ENCODE data around the gene RASGRF2. TPM values are rescaled to one million over a fixed set of nuclear protein-coding genes. Genes with fewer than 3 reads are reported as not detected.

Gene RASGRF2
- total and polyA plus RNA-seq, 9 of the 15 experiments (the other 6 are each of a cell fraction or from before 2014, with no cell fraction given), result 0.01 to 0.22 (median 0.08) TPM; not detected in 2

GRCh38 chr5:80958616-80959015, 1.5 kb upstream of the RASGRF2 start:
- 0% methylated on average over 4 of the region's 4 CpGs for WGBS (ENCODE audit: insufficient coverage, low coverage, missing lambda C conversion rate)
- DNase-seq (ENCODE audit: extremely low read depth in 1 of 4, low spot score in 3 of 4), result no peak
- no peak for ATAC-seq
- H3K9me3 ChIP-seq (replicated peaks; ENCODE audit: control insufficient read depth, insufficient read depth, low read depth, low read length), result no peaks in the 10 kb centered on the region
- BruUV-seq (replicated peaks), result no TSS peak
- H3K4me1 ChIP-seq (replicated peaks in 1 of 2; ENCODE audit: control insufficient read depth in 2 of 2, insufficient read depth in 2 of 2, low read length in 2 of 2), result no peaks in the 10 kb centered on the region
- no peak overlapping the region for H3K4me2 ChIP-seq (ENCODE audit: insufficient read depth, low read length)
- H3K27ac ChIP-seq (ENCODE audit: extremely low read depth, low read depth, low read length), result no peak overlapping the region
- no peak overlapping the region for H3K9ac ChIP-seq (ENCODE audit: insufficient read depth in 1 of 2, low read depth in 2 of 2, low read length in 2 of 2)
- H3K79me2 ChIP-seq (ENCODE audit: control insufficient read depth, insufficient read depth, low read length), result no peaks in the 10 kb centered on the region
- H3K4me3 ChIP-seq, result no peak overlapping the region
- no peaks in the 10 kb centered on the region for H4K20me1 ChIP-seq (replicated peaks; ENCODE audit: control insufficient read depth, insufficient read depth, low read length)
- in situ Hi-C loops (cut with MboI), result no loop called here
- no peaks in the 10 kb centered on the region for H3K9me1 ChIP-seq (ENCODE audit: control insufficient read depth, insufficient read depth, low read length)
- no peak for FAIRE-seq
- peaks cover 24 to 25% of the 10 kb centered on the region in 2 experiments; a peak in 4 of 5 replicates for H3K27me3 ChIP-seq (ENCODE audit: control insufficient read depth in 2 of 2, insufficient read depth in 2 of 2, low read length in 2 of 2)
- ChIA-PET CTCF (ENCODE audit: low intra/inter-chr PET ratio) (no interaction called here), POLR2A (no interaction called here)
- H3K36me3 ChIP-seq (ENCODE audit: control insufficient read depth, insufficient read depth, low read length), result no peaks in the 10 kb centered on the region
- intact Hi-C loops (cut with micrococcal nuclease), result no loop called here
- no peak overlapping the region for H2AFZ ChIP-seq (ENCODE audit: low read depth, low read length)
- TF ChIP-seq KLF1 (tag; IDR thresholded peaks at IDR 0.05), result no peak
- TF ChIP-seq FOXK2 (conservative IDR thresholded peaks at IDR 0.05 in 1 of 2, IDR thresholded peaks at IDR 0.05 in 1 of 2; ENCODE audit: low read depth in 2 of 2), result no peak
- TF ChIP-seq HMG20A (CRISPR knock-in tag; conservative IDR thresholded peaks at IDR 0.05), result no peak
- no peak for TF ChIP-seq UBTF (IDR thresholded peaks at IDR 0.05; ENCODE audit: borderline replicate concordance in 1 of 2, low read depth in 2 of 2, low read length in 2 of 2)
- TF ChIP-seq SMAD4 (CRISPR knock-in tag; conservative IDR thresholded peaks at IDR 0.05), result no peak
- TF ChIP-seq, protein P1, sequence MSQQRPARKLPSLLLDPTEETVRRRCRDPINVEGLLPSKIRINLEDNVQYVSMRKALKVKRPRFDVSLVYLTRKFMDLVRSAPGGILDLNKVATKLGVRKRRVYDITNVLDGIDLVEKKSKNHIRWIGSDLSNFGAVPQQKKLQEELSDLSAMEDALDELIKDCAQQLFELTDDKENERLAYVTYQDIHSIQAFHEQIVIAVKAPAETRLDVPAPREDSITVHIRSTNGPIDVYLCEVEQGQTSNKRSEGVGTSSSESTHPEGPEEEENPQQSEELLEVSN (IDR thresholded peaks at IDR 0.05; ENCODE audit: borderline replicate concordance in 1 of 2, extremely low read depth in 1 of 2, insufficient read depth in 1 of 2, insufficient read length in 1 of 2, low read depth in 1 of 2, low read length in 1 of 2, poor library complexity in 1 of 2, severe bottlenecking in 1 of 2), result no peak
- TF ChIP-seq CBFB (CRISPR knock-in tag; IDR thresholded peaks at IDR 0.05), result no peak
- no peak for TF ChIP-seq SMARCB1 (IDR thresholded peaks at IDR 0.05; ENCODE audit: insufficient read length, low read depth)
- TF ChIP-seq ZNF696 (CRISPR knock-in tag; conservative IDR thresholded peaks at IDR 0.05), result no peak
- no peak for TF ChIP-seq ELF2 (CRISPR knock-in tag; IDR thresholded peaks at IDR 0.05)
- TF ChIP-seq GABPA (tag; conservative IDR thresholded peaks at IDR 0.05; ENCODE audit: low read depth), result no peak
- no peak for TF ChIP-seq NFRKB (IDR thresholded peaks at IDR 0.05; ENCODE audit: low read depth)
- TF ChIP-seq, protein P2, sequence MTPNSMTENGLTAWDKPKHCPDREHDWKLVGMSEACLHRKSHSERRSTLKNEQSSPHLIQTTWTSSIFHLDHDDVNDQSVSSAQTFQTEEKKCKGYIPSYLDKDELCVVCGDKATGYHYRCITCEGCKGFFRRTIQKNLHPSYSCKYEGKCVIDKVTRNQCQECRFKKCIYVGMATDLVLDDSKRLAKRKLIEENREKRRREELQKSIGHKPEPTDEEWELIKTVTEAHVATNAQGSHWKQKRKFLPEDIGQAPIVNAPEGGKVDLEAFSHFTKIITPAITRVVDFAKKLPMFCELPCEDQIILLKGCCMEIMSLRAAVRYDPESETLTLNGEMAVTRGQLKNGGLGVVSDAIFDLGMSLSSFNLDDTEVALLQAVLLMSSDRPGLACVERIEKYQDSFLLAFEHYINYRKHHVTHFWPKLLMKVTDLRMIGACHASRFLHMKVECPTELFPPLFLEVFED (CRISPR knock-in tag; conservative IDR thresholded peaks at IDR 0.05), result no peak
- TF ChIP-seq MCM2 (IDR thresholded peaks at IDR 0.05; ENCODE audit: low read depth), result no peak
- no peak for TF ChIP-seq EP300 (IDR thresholded peaks at IDR 0.05; ENCODE audit: low read length)
- TF ChIP-seq EGR1 (conservative IDR thresholded peaks at IDR 0.05), result no peak
- TF ChIP-seq BMI1 (IDR thresholded peaks at IDR 0.05; ENCODE audit: low read length), result no peak
- no peak for TF ChIP-seq NFATC3 (IDR thresholded peaks at IDR 0.05)
- TF ChIP-seq CREM (IDR thresholded peaks at IDR 0.05; ENCODE audit: low read depth), result no peak

Measured in K562 (cell line).